CD4-positive, alpha-beta T cell (primary cell): ENCODE data around the gene ASMT. TPM values are rescaled to one million over a fixed set of nuclear protein-coding genes. Genes with fewer than 3 reads are reported as not detected.
"Not testable (repeated sequence)": the region's sequence is repeated elsewhere in the genome, so short reads cannot be mapped to it uniquely, and the experiment has no call there.

Experiments
- ATAC-seq: fragments of 200-7000 bp; cut with Tn5 transposase; one replicate; pipeline ENCODE4 v1.10.0; 2022; ENCODE audit warnings: mild to moderate bottlenecking; ENCODE audit not compliant: poor library complexity
- CTCF ChIA-PET: fragments of 350-600 bp; sonication (Branson Sonifier 250); formaldehyde crosslinking; loops from one replicate; lab custom pipeline; 2021; ENCODE audit warnings: antibody characterized with exemption, inconsistent platforms; lab: Charles Lee
- POLR2A ChIA-PET: fragments of 350-600 bp; sonication (Branson Sonifier 250); formaldehyde crosslinking; loops from one replicate; lab custom pipeline; 2021; ENCODE audit warnings: antibody characterized with exemption, inconsistent platforms; lab: Charles Lee
- DNase-seq, 14 experiments: peaks; one replicate each; pipeline ENCODE4 v3.0.0-alpha.2; 2013 to 2020; ENCODE audit warnings: mixed read lengths in 2 of 14
- H3K27ac ChIP-seq, 2 donors: one replicate each; pipeline versions ENCODE4 v1.5.1 to v1.7.0; 2013; ENCODE audit warnings: low read length in 2 of 2, low read depth in 1 of 2, mild to moderate bottlenecking in 1 of 2
- H3K27me3 ChIP-seq, 2 experiments: 1 replicate in 1 of 2; 2 replicates in 1 of 2; pipeline versions ENCODE4 v1.6.1 to v1.7.0; 2013; ENCODE audit warnings: low read length in 2 of 2, control low read depth in 1 of 2, mild to moderate bottlenecking in 1 of 2, moderate library complexity in 1 of 2; ENCODE audit not compliant: insufficient read depth in 2 of 2, control insufficient read depth in 1 of 2
- H3K36me3 ChIP-seq: one replicate; pipeline ENCODE4 v1.6.1; 2013; ENCODE audit warnings: low read length, control low read depth; ENCODE audit not compliant: insufficient read depth
- H3K4me1 ChIP-seq: one replicate; pipeline ENCODE4 v1.6.1; 2013; ENCODE audit warnings: low read length, control low read depth; ENCODE audit not compliant: insufficient read depth
- H3K4me3 ChIP-seq: one replicate; pipeline ENCODE4 v1.5.1; 2013; ENCODE audit warnings: mild to moderate bottlenecking, low read length, moderate library complexity
- H3K9me3 ChIP-seq, 2 experiments: 1 replicate in 1 of 2; 2 replicates in 1 of 2; pipeline versions ENCODE4 v1.6.1 to v1.7.0; 2013; ENCODE audit warnings: low read length in 2 of 2, mild to moderate bottlenecking in 2 of 2, control low read depth in 1 of 2, moderate library complexity in 1 of 2; ENCODE audit not compliant: control insufficient read depth in 1 of 2, insufficient read depth in 1 of 2
- H3K27ac Mint-ChIP-seq: one replicate; pipeline ENCODE4 v1.8.0; 2020; ENCODE audit warnings: mixed read lengths
- H3K27me3 Mint-ChIP-seq: one replicate; pipeline ENCODE4 v1.8.0; 2021; ENCODE audit warnings: mixed read lengths
- H3K36me3 Mint-ChIP-seq: one replicate; pipeline ENCODE4 v1.8.0; 2021; ENCODE audit warnings: low read depth, mixed read lengths
- H3K4me1 Mint-ChIP-seq: one replicate; pipeline ENCODE4 v1.8.0; 2021; ENCODE audit warnings: low read depth, mixed read lengths
- H3K4me3 Mint-ChIP-seq: one replicate; pipeline ENCODE4 v1.8.0; 2020; ENCODE audit warnings: mild to moderate bottlenecking, mixed read lengths
- H3K9me3 Mint-ChIP-seq: one replicate; pipeline ENCODE4 v1.8.0; 2020; ENCODE audit warnings: mixed read lengths
- intact Hi-C, 2 experiments: fragments of 100-400 bp; cut with DNase I in 1 of 2; cut with micrococcal nuclease in 1 of 2; formaldehyde crosslinking; loops; one replicate each; pipeline versions ENCODE4 v1.15.1 to v1.9.0; 2023 to 2025; cut with DNase I, micrococcal nuclease
- total RNA-seq, 174 experiments: library from RNA in 2 of 174; stranded (reverse) in 2 of 174; gene quantifications; one replicate each; pipeline ENCODE4 v1.2.3 and lab custom pipeline; 2021 to 2026
- TF ChIP-seq, protein P1 (sequence below): fragments of 200-600 bp; IDR thresholded peaks from one replicate; pipeline ENCODE4 v1.8.0; 2022; ENCODE audit warnings: antibody characterized with exemption, mild to moderate bottlenecking

Gene ASMT
- total RNA-seq, 2 experiments from 2014 or later, result 0.36 to 0.50 TPM

DNA sequence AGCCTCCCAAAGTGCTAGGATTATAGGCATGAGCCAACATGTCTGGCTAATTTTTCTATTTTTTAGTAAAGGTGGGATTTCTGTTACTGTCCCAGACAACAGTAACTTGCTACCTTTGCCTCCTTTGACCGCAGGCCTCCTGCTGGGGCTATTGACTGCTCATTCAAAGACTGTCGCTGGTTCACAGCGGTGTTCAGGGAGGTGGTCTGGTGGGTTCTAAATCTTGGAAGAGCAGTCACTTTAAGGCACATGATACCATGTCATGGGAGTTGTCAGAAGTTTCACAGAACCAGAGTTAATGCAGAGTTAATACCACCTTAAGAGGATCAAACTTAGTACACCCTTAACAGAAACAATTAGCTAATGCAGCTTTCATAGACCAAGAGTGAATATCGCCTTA is 3.8 kb downstream of the ASMT start:
- Histone ChIP-seq H3K9me3 (no peaks in the 10 kb centered on the region), H3K27ac (no peak overlapping the region), H3K27me3 (no peaks in the 10 kb centered on the region), H3K4me3 (no peak overlapping the region), H3K4me1 (peaks cover 14% of the 10 kb centered on the region), H3K36me3 (no peaks in the 10 kb centered on the region)
- no peak for DNase-seq
- Mint-ChIP-seq H3K36me3 (no peaks in the 10 kb centered on the region), H3K27ac (no peak overlapping the region), H3K4me1 (peaks cover 7% of the 10 kb centered on the region), H3K27me3 (no peaks in the 10 kb centered on the region), H3K9me3 (no peaks in the 10 kb centered on the region), H3K4me3 (no peak overlapping the region)
- CTCF ChIA-PET, result no interaction called here
- TF ChIP-seq, protein P1, sequence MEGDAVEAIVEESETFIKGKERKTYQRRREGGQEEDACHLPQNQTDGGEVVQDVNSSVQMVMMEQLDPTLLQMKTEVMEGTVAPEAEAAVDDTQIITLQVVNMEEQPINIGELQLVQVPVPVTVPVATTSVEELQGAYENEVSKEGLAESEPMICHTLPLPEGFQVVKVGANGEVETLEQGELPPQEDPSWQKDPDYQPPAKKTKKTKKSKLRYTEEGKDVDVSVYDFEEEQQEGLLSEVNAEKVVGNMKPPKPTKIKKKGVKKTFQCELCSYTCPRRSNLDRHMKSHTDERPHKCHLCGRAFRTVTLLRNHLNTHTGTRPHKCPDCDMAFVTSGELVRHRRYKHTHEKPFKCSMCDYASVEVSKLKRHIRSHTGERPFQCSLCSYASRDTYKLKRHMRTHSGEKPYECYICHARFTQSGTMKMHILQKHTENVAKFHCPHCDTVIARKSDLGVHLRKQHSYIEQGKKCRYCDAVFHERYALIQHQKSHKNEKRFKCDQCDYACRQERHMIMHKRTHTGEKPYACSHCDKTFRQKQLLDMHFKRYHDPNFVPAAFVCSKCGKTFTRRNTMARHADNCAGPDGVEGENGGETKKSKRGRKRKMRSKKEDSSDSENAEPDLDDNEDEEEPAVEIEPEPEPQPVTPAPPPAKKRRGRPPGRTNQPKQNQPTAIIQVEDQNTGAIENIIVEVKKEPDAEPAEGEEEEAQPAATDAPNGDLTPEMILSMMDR, result no peak
- no peak for ATAC-seq
- POLR2A ChIA-PET, result no interaction called here
- intact Hi-C loops, result no loop called here

DNA sequence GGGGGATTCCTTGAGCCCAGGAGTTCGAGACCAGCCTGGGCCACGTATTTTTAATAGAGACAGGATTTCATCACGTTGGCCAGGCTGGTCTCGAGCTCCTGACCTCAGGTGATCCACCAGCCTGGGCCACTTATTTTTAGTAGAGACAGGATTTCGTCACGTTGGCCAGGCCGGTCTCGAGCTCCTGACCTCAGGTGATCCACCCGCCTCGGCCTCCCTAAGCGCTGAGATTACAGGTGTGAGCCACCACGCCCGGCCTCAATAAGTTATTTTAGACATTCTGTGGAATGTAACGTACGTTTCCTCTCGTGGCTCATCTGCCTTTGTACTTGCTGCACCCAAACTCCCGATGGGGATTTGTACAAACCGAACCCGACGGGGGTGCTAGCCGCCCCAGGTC is 8.8 kb downstream of the ASMT start:
- H3K4me1 ChIP-seq, result peaks cover 14% of the 10 kb centered on the region
- Mint-ChIP-seq H3K36me3 (no peaks in the 10 kb centered on the region), H3K4me3 (no peak overlapping the region), H3K27me3 (no peaks in the 10 kb centered on the region), H3K4me1 (peaks cover 7% of the 10 kb centered on the region), H3K9me3 (no peaks in the 10 kb centered on the region), H3K27ac (no peak overlapping the region)
- no peaks in the 10 kb centered on the region for H3K36me3 ChIP-seq
- H3K27me3 ChIP-seq, result no peaks in the 10 kb centered on the region
- no peak for ATAC-seq
- intact Hi-C loops, result no loop called here
- POLR2A ChIA-PET, result no interaction called here
- no peak overlapping the region for H3K4me3 ChIP-seq
- H3K9me3 ChIP-seq, result no peaks in the 10 kb centered on the region
- H3K27ac ChIP-seq, result no peak overlapping the region
- DNase-seq, result no peak
- CTCF ChIA-PET, result no interaction called here
- TF ChIP-seq, protein P1, result no peak

DNA sequence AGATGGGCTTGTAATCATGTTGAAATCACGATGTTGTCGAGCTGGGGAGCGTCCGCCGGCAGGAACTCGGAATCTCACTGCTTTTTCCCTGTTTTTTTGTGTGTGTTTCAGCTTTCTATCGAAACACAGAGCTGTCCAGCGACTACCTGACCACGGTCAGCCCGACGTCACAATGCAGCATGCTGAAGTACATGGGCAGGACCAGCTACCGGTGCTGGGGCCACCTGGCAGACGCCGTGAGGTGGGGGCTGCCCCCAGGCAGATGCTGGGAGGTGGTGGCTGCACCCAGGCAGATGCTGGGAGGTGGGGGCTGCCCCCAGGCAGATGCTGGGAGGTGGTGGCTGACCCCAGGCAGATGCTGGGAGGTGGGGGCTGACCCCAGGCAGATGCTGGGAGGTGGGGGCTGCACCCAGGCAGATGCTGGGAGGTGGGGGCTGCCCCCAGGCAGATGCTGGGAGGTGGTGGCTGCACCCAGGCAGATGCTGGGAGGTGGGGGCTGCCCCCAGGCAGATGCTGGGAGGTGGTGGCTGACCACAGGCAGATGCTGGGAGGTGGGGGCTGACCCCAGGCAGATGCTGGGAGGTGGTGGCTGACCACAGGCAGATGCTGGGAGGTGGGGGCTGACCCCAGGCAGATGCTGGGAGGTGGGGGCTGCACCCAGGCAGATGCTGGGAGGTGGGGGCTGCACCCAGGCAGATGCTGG is 9.4 kb downstream of the ASMT start:
- H3K27me3 ChIP-seq, H3K4me3 ChIP-seq, H3K27ac ChIP-seq, intact Hi-C loops, ATAC-seq, H3K36me3 ChIP-seq, H3K9me3 ChIP-seq, H3K4me1 Mint-ChIP-seq, CTCF ChIA-PET, H3K27me3 Mint-ChIP-seq, H3K27ac Mint-ChIP-seq, H3K36me3 Mint-ChIP-seq, POLR2A ChIA-PET, H3K9me3 Mint-ChIP-seq, H3K4me3 Mint-ChIP-seq, DNase-seq: not testable (repeated sequence)
- peaks cover 14% of the 10 kb centered on the region for H3K4me1 ChIP-seq

DNA sequence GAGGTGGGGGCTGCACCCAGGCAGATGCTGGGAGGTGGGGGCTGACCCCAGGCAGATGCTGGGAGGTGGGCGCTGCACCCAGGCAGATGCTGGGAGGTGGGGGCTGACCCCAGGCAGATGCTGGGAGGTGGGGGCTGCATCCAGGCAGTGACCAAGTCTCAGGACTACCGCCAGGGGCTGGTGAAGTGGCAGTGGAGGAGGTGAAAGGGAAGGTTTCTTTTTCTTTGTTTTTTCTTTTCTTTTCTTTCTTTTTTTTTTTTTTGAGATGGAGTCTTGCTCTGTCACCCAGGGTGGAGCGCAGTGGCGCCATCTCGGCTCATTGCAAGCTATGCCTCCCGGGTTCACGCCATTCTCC is 10.0 kb downstream of the ASMT start:
- H3K4me3 Mint-ChIP-seq, H3K36me3 Mint-ChIP-seq, H3K4me3 ChIP-seq, H3K27ac Mint-ChIP-seq, POLR2A ChIA-PET, H3K36me3 ChIP-seq, H3K4me1 Mint-ChIP-seq, intact Hi-C loops, CTCF ChIA-PET, H3K27me3 ChIP-seq, ATAC-seq, H3K27me3 Mint-ChIP-seq, H3K27ac ChIP-seq, H3K9me3 ChIP-seq, DNase-seq, H3K9me3 Mint-ChIP-seq: not testable (repeated sequence)
- H3K4me1 ChIP-seq, result peaks cover 14% of the 10 kb centered on the region
